Rectal smooth muscle tissue (tissue), 1 donor: ENCODE results near the gene SUPV3L1.
"Not testable (repeated sequence)": the region's sequence is repeated elsewhere in the genome, so short reads cannot be mapped to it uniquely, and the experiment has no call there.

Experiments used
- H3K27ac ChIP-seq: one replicate; pipeline ENCODE4 v1.7.0; 2013; ENCODE audit warnings: low read depth, low read length, inconsistent platforms
- H3K27me3 ChIP-seq: one replicate; pipeline ENCODE4 v1.7.0; 2013; ENCODE audit warnings: low read length; ENCODE audit not compliant: control insufficient read depth, insufficient read depth
- H3K36me3 ChIP-seq: one replicate; pipeline ENCODE4 v1.7.0; 2013; ENCODE audit warnings: low read length; ENCODE audit not compliant: control insufficient read depth, insufficient read depth
- H3K4me1 ChIP-seq: one replicate; pipeline ENCODE4 v1.7.0; 2013; ENCODE audit warnings: low read length; ENCODE audit not compliant: control insufficient read depth, insufficient read depth
- H3K4me3 ChIP-seq: one replicate; pipeline ENCODE4 v1.7.0; 2013; ENCODE audit warnings: low read length
- H3K9ac ChIP-seq: one replicate; pipeline ENCODE4 v1.7.0; 2013; ENCODE audit warnings: low read length

Gene SUPV3L1

GRCh38 chr10:69239816-69240434 lies 59.9 kb downstream of the SUPV3L1 start:
- Histone ChIP-seq H3K36me3 (no peaks in the 10 kb centered on the region), H3K4me3 (no peak overlapping the region), H3K27ac (no peak overlapping the region), H3K9ac (no peak overlapping the region), H3K4me1 (peaks cover 2% of the 10 kb centered on the region), H3K27me3 (no peaks in the 10 kb centered on the region)

- H3K4me1 ChIP-seq, result peaks cover 2% of the 10 kb centered on the region
- no peak overlapping the region for H3K27ac ChIP-seq
- no peaks in the 10 kb centered on the region for H3K27me3 ChIP-seq
- no peak overlapping the region for H3K4me3 ChIP-seq
- H3K36me3 ChIP-seq, result no peaks in the 10 kb centered on the region
- no peak overlapping the region for H3K9ac ChIP-seq
Measured at GRCh38 chr10:69240455-69240854, 60.4 kb downstream of the SUPV3L1 start.

DNA sequence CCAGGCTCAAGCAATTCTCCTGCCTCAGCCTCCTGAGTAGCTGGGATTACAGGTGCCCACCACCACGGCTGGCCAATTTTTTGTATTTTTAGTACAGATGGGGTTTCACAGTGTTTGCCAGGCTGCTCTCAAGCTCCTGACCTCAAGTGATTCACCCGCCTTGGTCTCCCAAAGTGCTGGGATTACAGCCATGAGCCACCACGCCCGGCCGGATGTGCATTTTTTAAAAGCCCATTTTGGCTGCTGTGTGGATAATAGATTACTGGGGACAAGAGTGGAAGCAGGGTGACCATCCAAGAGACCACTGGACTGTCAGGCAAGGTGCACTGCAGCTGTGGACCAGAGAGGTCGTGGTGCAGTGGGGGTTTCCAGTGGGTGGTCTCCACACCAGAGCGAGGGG lies 61.5 kb downstream of the SUPV3L1 start:
- Histone ChIP-seq H3K4me1 (peaks cover 2% of the 10 kb centered on the region), H3K9ac (no peak overlapping the region), H3K4me3 (no peak overlapping the region), H3K27me3 (no peaks in the 10 kb centered on the region), H3K27ac (no peak overlapping the region), H3K36me3 (no peaks in the 10 kb centered on the region)

DNA sequence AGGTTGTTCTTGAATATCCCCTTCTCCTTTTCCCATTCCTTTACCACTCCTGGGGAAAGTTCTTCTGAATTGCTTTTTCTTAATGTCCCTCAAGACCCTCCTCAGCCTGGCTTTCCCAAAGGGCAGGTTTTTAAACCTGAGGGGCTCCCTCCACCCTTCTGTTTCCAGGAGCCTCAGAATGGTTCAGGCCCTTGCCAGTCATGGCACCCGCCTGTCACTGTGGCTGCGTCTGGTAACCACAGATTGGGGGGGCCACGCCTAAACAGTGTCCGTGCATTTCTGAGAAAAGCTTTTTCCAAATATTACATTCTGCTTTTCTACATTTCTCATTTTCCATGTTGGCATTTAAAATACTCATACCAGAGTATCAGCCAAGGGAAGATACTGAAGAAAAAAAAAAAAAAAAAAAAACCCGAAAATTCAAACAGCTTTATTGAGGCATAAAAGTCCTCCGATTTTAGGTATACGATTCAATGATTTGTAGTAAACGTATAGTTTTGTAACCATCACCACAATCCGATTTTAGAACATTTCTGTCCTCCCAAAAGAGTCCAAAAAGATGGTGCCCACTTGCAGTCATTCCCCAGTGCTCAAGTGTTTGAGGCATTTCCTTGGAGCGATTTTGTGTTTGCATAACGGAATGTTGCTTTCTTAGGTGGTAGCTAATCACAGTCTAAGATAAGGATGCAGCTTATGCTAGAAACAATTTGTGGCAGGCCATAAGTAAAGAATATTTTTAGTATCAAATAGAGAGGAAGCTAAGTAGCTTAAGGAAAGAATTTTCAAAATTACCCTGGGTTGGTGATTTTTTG lies 62.2 kb downstream of the SUPV3L1 start:
- no peak overlapping the region for H3K4me3 ChIP-seq
- no peak overlapping the region for H3K9ac ChIP-seq

DNA sequence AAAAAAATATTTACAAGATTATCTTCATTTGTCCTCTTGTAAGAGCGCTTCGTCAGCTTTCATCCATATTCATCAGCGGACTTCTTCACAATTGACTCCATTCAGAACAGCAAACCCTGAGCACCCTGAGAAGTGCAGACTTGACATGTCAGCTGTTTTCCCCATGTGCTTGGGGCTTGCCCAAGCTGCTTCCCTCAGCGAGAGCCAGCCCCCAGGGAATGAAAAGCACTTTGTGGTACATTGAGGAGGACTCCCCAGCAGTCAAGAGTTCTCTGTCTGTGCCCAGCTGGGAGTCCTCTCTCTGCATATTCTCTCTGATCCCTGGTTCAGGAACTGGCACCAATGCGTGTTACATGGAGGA lies 62.8 kb downstream of the SUPV3L1 start:
- Histone ChIP-seq H3K36me3 (no peaks in the 10 kb centered on the region), H3K4me3 (no peak overlapping the region), H3K9ac (no peak overlapping the region), H3K4me1 (peaks cover under 1% of the 10 kb centered on the region), H3K27me3 (no peaks in the 10 kb centered on the region), H3K27ac (no peak overlapping the region)

More for the DNA sequence above, 62.2 kb downstream of the SUPV3L1 start:
- Histone ChIP-seq H3K36me3 (no peaks in the 10 kb centered on the region), H3K4me1 (peaks cover 2% of the 10 kb centered on the region), H3K27me3 (no peaks in the 10 kb centered on the region), H3K27ac (no peak overlapping the region)

DNA sequence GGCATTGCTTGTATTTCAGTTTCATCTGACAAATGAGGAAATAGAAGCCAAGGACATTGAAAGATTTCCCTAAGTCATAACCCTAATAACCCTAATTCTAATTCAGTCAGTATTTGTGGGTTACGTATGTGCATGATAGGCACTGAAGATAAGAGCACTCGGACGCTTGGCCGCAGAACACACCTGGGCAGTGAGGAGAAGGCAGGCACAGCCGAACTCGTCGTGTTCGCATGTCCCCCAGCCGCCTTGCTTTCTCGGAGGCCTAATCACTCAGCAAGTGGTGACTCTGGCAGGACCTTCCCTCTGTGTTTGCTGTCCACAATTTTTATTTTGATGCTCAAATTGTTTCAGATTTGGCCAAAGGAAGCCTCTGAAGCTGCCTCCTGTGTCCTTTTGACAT lies 63.8 kb downstream of the SUPV3L1 start:
- Histone ChIP-seq H3K27ac (no peak overlapping the region), H3K36me3 (no peaks in the 10 kb centered on the region), H3K27me3 (no peaks in the 10 kb centered on the region), H3K4me1 (no peaks in the 10 kb centered on the region), H3K9ac (no peak overlapping the region), H3K4me3 (no peak overlapping the region)

- H3K4me1 ChIP-seq, result no peaks in the 10 kb centered on the region
- no peaks in the 10 kb centered on the region for H3K36me3 ChIP-seq
- no peak overlapping the region for H3K9ac ChIP-seq
- no peak overlapping the region for H3K27ac ChIP-seq
- no peak overlapping the region for H3K4me3 ChIP-seq
- H3K27me3 ChIP-seq, result no peaks in the 10 kb centered on the region
Measured at GRCh38 chr10:69246036-69246435, 66.0 kb downstream of the SUPV3L1 start.

DNA sequence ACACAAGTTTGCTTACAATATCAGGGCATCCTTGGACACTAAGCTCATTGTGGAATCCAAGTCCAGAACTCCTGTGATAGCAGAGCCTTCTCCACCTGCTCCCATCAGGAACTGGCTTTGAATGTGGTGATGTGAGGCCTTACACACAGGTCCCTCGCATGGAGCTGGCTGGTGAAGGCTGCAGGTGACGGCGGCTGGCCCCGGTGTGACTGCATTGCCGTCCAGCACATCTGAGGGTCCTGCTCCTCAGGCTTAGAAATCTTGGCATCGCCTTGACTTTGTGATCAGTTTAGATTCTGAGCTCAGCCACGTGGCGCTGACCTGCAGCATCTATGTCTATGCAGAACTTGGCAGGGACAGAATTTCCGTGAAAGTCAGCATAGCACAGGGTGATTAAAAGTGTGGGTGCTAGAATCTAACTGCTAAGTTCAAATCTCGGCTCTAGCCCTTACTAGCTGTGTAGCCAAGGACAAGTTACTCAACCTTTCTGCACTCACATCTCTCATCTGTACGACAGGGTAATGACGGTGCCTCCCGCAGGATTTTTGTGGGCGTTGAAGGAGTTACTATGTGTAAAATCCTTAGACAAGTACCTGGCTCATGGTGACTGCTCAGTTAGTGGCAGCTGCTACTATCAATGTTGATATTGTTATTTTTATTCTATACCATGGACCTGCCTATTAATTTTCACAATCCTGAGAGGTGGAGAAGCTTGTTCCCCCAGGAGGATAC lies 66.7 kb downstream of the SUPV3L1 start:
- H3K4me3 ChIP-seq, result no peak overlapping the region
- H3K36me3 ChIP-seq, result no peaks in the 10 kb centered on the region
- H3K27me3 ChIP-seq, result no peaks in the 10 kb centered on the region
- H3K27ac ChIP-seq, result no peak overlapping the region
- no peaks in the 10 kb centered on the region for H3K4me1 ChIP-seq
- no peak overlapping the region for H3K9ac ChIP-seq

GRCh38 chr10:69247313-69247710 lies 67.3 kb downstream of the SUPV3L1 start:
- H3K36me3 ChIP-seq, result no peaks in the 10 kb centered on the region
- no peak overlapping the region for H3K9ac ChIP-seq
- H3K4me1 ChIP-seq, result no peaks in the 10 kb centered on the region
- H3K27me3 ChIP-seq, result no peaks in the 10 kb centered on the region
- H3K27ac ChIP-seq, result no peak overlapping the region
- no peak overlapping the region for H3K4me3 ChIP-seq

GRCh38 chr10:69248117-69248730 lies 68.2 kb downstream of the SUPV3L1 start:
- Histone ChIP-seq H3K36me3 (no peaks in the 10 kb centered on the region), H3K27me3 (no peaks in the 10 kb centered on the region), H3K9ac (no peak overlapping the region)

GRCh38 chr10:69250041-69250440 lies 70.0 kb downstream of the SUPV3L1 start:
- H3K27ac ChIP-seq, result no peak overlapping the region
- no peak overlapping the region for H3K4me3 ChIP-seq
- no peaks in the 10 kb centered on the region for H3K27me3 ChIP-seq
- H3K36me3 ChIP-seq, result no peaks in the 10 kb centered on the region
- H3K4me1 ChIP-seq, result no peaks in the 10 kb centered on the region
- no peak overlapping the region for H3K9ac ChIP-seq

More at GRCh38 chr10:69248117-69248730, 68.2 kb downstream of the SUPV3L1 start:
- Histone ChIP-seq H3K4me3 (no peak overlapping the region), H3K27ac (no peak overlapping the region), H3K4me1 (no peaks in the 10 kb centered on the region)

- not testable (repeated sequence) for H3K4me3 ChIP-seq, H3K27me3 ChIP-seq, H3K27ac ChIP-seq, H3K9ac ChIP-seq, H3K4me1 ChIP-seq, H3K36me3 ChIP-seq
Measured at GRCh38 chr10:69251417-69251816, 71.4 kb downstream of the SUPV3L1 start.
